ENCODE data around the gene KAZALD1. TPM values are rescaled to one million over a fixed set of nuclear protein-coding genes. Genes with fewer than 3 reads are reported as not detected.

Gene KAZALD1
- total and polyA plus RNA-seq, 3 experiments from 2014 or later: 0.18 to 0.20 TPM; not detected in 1

DNA sequence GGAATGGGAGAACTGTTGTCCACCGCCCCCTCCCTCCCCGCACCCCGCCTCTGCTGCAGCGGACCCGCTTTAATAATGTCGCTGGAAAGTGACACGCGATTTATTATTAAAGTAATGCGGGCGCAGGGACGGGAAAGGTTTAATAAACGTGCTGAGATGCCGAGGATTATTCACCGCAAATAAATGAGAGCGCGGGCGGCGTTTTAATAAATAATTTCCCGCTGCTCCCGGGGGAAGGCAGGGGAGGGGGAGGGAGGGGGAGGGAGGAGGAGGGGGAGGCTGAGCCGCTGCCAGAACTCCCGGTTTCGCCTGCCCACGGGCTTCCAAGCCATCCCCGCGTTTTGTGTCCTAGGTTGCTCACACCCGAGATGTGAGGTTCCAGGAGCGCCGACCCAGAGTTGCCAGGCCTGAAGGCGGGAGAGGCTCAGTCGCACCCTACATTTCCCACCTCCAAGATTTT lies 5.1 kb downstream of the KAZALD1 start:
- DNase-seq: no peak
- peaks cover 35 to 46% of the 10 kb centered on the region in 2 donors for H3K27me3 Mint-ChIP-seq
- H3K4me3 Mint-ChIP-seq: peak overlapping the region; percentile 90 to 97 (median 92)
- H3K36me3 ChIP-seq (ENCODE audit: insufficient read depth, low read length): no peaks in the 10 kb centered on the region
- peaks cover 13 to 41% (median 21%) of the 10 kb centered on the region in 3 donors for H3K4me1 Mint-ChIP-seq
- H3K4me3 ChIP-seq (ENCODE audit: low read length): peak overlapping the region; percentile 65
- H3K4me1 ChIP-seq (ENCODE audit: insufficient read depth, low read length): peaks cover 34% of the 10 kb centered on the region
- POLR2A ChIA-PET: no interaction called here
- peaks cover 0 to 2% (median 0%) of the 10 kb centered on the region in 5 donors for H3K9me3 Mint-ChIP-seq
- no peaks in the 10 kb centered on the region for H3K9me3 ChIP-seq (ENCODE audit: low read length)
- H3K27me3 ChIP-seq (ENCODE audit: insufficient read depth, low read length, poor library complexity, severe bottlenecking): peaks cover 46% of the 10 kb centered on the region
- H3K27ac ChIP-seq (ENCODE audit: low read depth, low read length): peak overlapping the region; percentile 43
- H3K36me3 Mint-ChIP-seq: no peaks in the 10 kb centered on the region
- H3K27ac Mint-ChIP-seq: no peak overlapping the region
- CTCF ChIA-PET: interaction anchor here (0.7 to 19.6 kb wide), 14 partner anchors 9 to 75 kb away, joined by 3 to 258 read pairs (median 6); no protein-coding TSS in a partner anchor

GRCh38 chr10:101067356-101068083 lies 5.7 kb downstream of the KAZALD1 start:
- Mint-ChIP-seq H3K36me3 (no peaks in the 10 kb centered on the region), H3K27me3 (peaks cover 37 to 52% of the 10 kb centered on the region in 2 donors), H3K4me1 (peaks cover 10 to 35% (median 15%) of the 10 kb centered on the region in 3 donors), H3K9me3 (peaks cover 0 to 2% (median 0%) of the 10 kb centered on the region in 5 donors), H3K27ac (peak overlapping the region in 3 of 8 donors; percentile 28 to 86 (median 42)), H3K4me3 (peak overlapping the region; percentile 90 to 97 (median 92))
- H3K9me3 ChIP-seq (ENCODE audit: low read length): no peaks in the 10 kb centered on the region
- H3K4me3 ChIP-seq (ENCODE audit: low read length): peak overlapping the region; percentile 65
- no peaks in the 10 kb centered on the region for H3K36me3 ChIP-seq (ENCODE audit: insufficient read depth, low read length)
- ChIA-PET CTCF (interaction anchor here (0.7 to 19.6 kb wide), 13 partner anchors 9 to 74 kb away, joined by 3 to 258 read pairs (median 7); no protein-coding TSS in a partner anchor), POLR2A (no interaction called here)
- peak; percentile 63 to 80 (median 69) for DNase-seq
- H3K4me1 ChIP-seq (ENCODE audit: insufficient read depth, low read length): peaks cover 28% of the 10 kb centered on the region
- peaks cover 46% of the 10 kb centered on the region for H3K27me3 ChIP-seq (ENCODE audit: insufficient read depth, low read length, poor library complexity, severe bottlenecking)
- peak overlapping the region; percentile 43 for H3K27ac ChIP-seq (ENCODE audit: low read depth, low read length)

GRCh38 chr10:101069441-101069840 lies 7.7 kb downstream of the KAZALD1 start:
- ChIA-PET POLR2A (no interaction called here), CTCF (interaction anchor here (0.7 to 19.6 kb wide), 9 partner anchors 9 to 80 kb away, joined by 3 to 258 read pairs (median 12); no protein-coding TSS in a partner anchor)
- peaks cover 16% of the 10 kb centered on the region for H3K4me1 ChIP-seq (ENCODE audit: insufficient read depth, low read length)
- H3K36me3 ChIP-seq (ENCODE audit: insufficient read depth, low read length): no peaks in the 10 kb centered on the region
- DNase-seq: no peak
- H3K9me3 ChIP-seq (ENCODE audit: low read length): no peaks in the 10 kb centered on the region
- H3K27ac ChIP-seq (ENCODE audit: low read depth, low read length): no peak overlapping the region
- no peak overlapping the region for H3K4me3 ChIP-seq (ENCODE audit: low read length)
- no peaks in the 10 kb centered on the region for H3K36me3 Mint-ChIP-seq
- H3K27me3 Mint-ChIP-seq: peaks cover 39 to 60% of the 10 kb centered on the region in 2 donors
- peaks cover 5 to 22% (median 10%) of the 10 kb centered on the region in 3 donors for H3K4me1 Mint-ChIP-seq
- H3K27ac Mint-ChIP-seq: peak overlapping the region in 1 of 8 donors; percentile 93
- H3K4me3 Mint-ChIP-seq: no peak overlapping the region
- peaks cover 28% of the 10 kb centered on the region for H3K27me3 ChIP-seq (ENCODE audit: insufficient read depth, low read length, poor library complexity, severe bottlenecking)
- peaks cover 0 to 2% (median 0%) of the 10 kb centered on the region in 5 donors for H3K9me3 Mint-ChIP-seq

GRCh38 chr10:101070098-101070497 lies 8.3 kb downstream of the KAZALD1 start:
- CTCF ChIA-PET: interaction anchor here (2.5 to 19.6 kb wide), 4 partner anchors 19 to 72 kb away, joined by 6 to 258 read pairs (median 11); no protein-coding TSS in a partner anchor
- Histone ChIP-seq H3K4me1 (ENCODE audit: insufficient read depth, low read length) (peaks cover 16% of the 10 kb centered on the region), H3K27ac (ENCODE audit: low read depth, low read length) (no peak overlapping the region), H3K36me3 (ENCODE audit: insufficient read depth, low read length) (no peaks in the 10 kb centered on the region), H3K27me3 (ENCODE audit: insufficient read depth, low read length, poor library complexity, severe bottlenecking) (peaks cover 21% of the 10 kb centered on the region), H3K9me3 (ENCODE audit: low read length) (no peaks in the 10 kb centered on the region), H3K4me3 (ENCODE audit: low read length) (no peak overlapping the region)
- POLR2A ChIA-PET: no interaction called here
- H3K27ac Mint-ChIP-seq: no peak overlapping the region
- no peak for DNase-seq
- H3K27me3 Mint-ChIP-seq: peaks cover 32 to 56% of the 10 kb centered on the region in 2 donors
- H3K4me1 Mint-ChIP-seq: peaks cover 5 to 22% (median 10%) of the 10 kb centered on the region in 3 donors
- no peak overlapping the region for H3K4me3 Mint-ChIP-seq
- H3K9me3 Mint-ChIP-seq: peaks cover 0 to 2% (median 0%) of the 10 kb centered on the region in 5 donors
- no peaks in the 10 kb centered on the region for H3K36me3 Mint-ChIP-seq

GRCh38 chr10:101071267-101071884 lies 9.6 kb downstream of the KAZALD1 start:
- H3K27ac ChIP-seq (ENCODE audit: low read depth, low read length): no peak overlapping the region
- ChIA-PET POLR2A (no interaction called here), CTCF (interaction anchor here (1.0 to 19.6 kb wide), 4 partner anchors 11 to 71 kb away, joined by 3 to 258 read pairs (median 6); no protein-coding TSS in a partner anchor)
- H3K4me3 ChIP-seq (ENCODE audit: low read length): no peak overlapping the region
- DNase-seq: no peak
- H3K4me1 Mint-ChIP-seq: peaks cover 5 to 14% (median 7%) of the 10 kb centered on the region in 3 donors
- H3K9me3 Mint-ChIP-seq: peaks cover 0 to 2% (median 0%) of the 10 kb centered on the region in 5 donors
- H3K27ac Mint-ChIP-seq: no peak overlapping the region
- H3K27me3 ChIP-seq (ENCODE audit: insufficient read depth, low read length, poor library complexity, severe bottlenecking): peaks cover 9% of the 10 kb centered on the region
- H3K36me3 ChIP-seq (ENCODE audit: insufficient read depth, low read length): no peaks in the 10 kb centered on the region
- H3K27me3 Mint-ChIP-seq: peaks cover 25 to 56% of the 10 kb centered on the region in 2 donors
- no peaks in the 10 kb centered on the region for H3K9me3 ChIP-seq (ENCODE audit: low read length)
- H3K4me3 Mint-ChIP-seq: no peak overlapping the region
- H3K4me1 ChIP-seq (ENCODE audit: insufficient read depth, low read length): peaks cover 11% of the 10 kb centered on the region
- H3K36me3 Mint-ChIP-seq: no peaks in the 10 kb centered on the region

DNA sequence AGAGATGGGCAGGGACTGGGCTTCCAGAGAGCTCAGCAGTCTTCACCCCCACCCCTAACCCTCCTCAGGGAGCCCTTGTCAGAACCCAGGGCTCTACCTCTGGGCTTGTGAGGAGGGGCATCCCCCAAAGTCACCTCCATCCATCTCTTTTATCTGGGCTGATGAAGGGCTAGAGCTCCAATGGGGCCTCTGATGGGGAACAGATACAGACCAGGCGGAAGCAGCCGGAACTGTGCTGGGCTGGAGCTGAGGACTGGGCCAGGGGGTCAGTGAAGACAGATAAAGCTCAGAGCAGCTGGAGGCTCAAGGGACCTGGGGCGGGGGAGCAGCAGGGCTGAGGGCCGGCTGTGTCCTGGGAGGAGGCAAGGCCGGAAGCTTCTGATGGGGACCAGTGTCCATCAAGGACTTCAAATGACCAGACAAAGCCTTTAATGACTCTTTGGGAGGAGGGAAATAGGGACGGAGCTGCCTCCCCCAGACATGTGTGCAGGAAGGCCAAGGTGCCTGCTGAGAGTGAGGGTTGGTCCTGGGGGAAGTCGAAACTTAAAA lies 10.2 kb downstream of the KAZALD1 start:
- no peak overlapping the region for H3K4me3 ChIP-seq (ENCODE audit: low read length)
- Mint-ChIP-seq H3K9me3 (peaks cover 0 to 2% (median 0%) of the 10 kb centered on the region in 5 donors), H3K27me3 (peaks cover 25 to 58% of the 10 kb centered on the region in 2 donors), H3K4me3 (no peak overlapping the region), H3K36me3 (no peaks in the 10 kb centered on the region), H3K4me1 (peaks cover 3 to 9% (median 5%) of the 10 kb centered on the region in 3 donors), H3K27ac (no peak overlapping the region)
- no peak overlapping the region for H3K27ac ChIP-seq (ENCODE audit: low read depth, low read length)
- ChIA-PET POLR2A (no interaction called here), CTCF (interaction anchor here (1.0 to 19.6 kb wide), 4 partner anchors 11 to 70 kb away, joined by 3 to 258 read pairs (median 6); no protein-coding TSS in a partner anchor)
- DNase-seq: no peak
- peaks cover 6% of the 10 kb centered on the region for H3K27me3 ChIP-seq (ENCODE audit: insufficient read depth, low read length, poor library complexity, severe bottlenecking)
- H3K4me1 ChIP-seq (ENCODE audit: insufficient read depth, low read length): peaks cover 7% of the 10 kb centered on the region
- no peaks in the 10 kb centered on the region for H3K9me3 ChIP-seq (ENCODE audit: low read length)
- no peaks in the 10 kb centered on the region for H3K36me3 ChIP-seq (ENCODE audit: insufficient read depth, low read length)

DNA sequence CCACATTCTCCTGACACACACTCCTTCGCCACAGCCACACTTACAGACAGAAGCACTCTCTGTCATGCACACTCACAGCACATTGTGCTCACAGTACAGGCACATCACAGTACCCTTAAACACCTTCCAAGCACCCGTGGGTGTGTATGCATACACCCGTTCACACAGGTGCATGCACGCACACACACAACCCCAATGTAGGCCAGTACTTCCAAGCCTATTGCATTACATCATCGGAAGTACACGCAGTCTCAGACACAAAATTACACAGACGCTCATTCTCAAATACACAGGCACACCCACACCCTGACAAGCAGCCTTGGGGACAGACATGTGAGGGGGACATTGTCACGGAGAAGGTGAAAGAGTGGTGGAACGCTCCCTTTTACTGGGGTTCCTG lies 11.1 kb downstream of the KAZALD1 start:
- Mint-ChIP-seq H3K27me3 (peaks cover 21 to 53% of the 10 kb centered on the region in 2 donors), H3K27ac (peak overlapping the region in 1 of 8 donors; percentile 16), H3K9me3 (no peaks in the 10 kb centered on the region), H3K4me3 (no peak overlapping the region), H3K4me1 (peaks cover 0 to under 1% (median under 1%) of the 10 kb centered on the region in 3 donors), H3K36me3 (no peaks in the 10 kb centered on the region)
- no peaks in the 10 kb centered on the region for H3K27me3 ChIP-seq (ENCODE audit: insufficient read depth, low read length, poor library complexity, severe bottlenecking)
- no peak overlapping the region for H3K27ac ChIP-seq (ENCODE audit: low read depth, low read length)
- ChIA-PET CTCF (no interaction called here), POLR2A (no interaction called here)
- DNase-seq: no peak
- no peaks in the 10 kb centered on the region for H3K4me1 ChIP-seq (ENCODE audit: insufficient read depth, low read length)
- no peaks in the 10 kb centered on the region for H3K36me3 ChIP-seq (ENCODE audit: insufficient read depth, low read length)
- H3K9me3 ChIP-seq (ENCODE audit: low read length): no peaks in the 10 kb centered on the region
- no peak overlapping the region for H3K4me3 ChIP-seq (ENCODE audit: low read length)
